Gastroesophageal sphincter (tissue), 3 donors: Measurements from ENCODE around the gene MTA2.

Source experiments
- CTCF ChIP-seq, 4 experiments: fragments of 200-600 bp in 2 of 4; fragments of 450-650 bp in 2 of 4; sonication (generic) in 1 of 4; IDR thresholded peaks; one replicate each; pipeline ENCODE4 v1.5.1; 2017 to 2019; ENCODE audit warnings: antibody characterized with exemption in 4 of 4, mild to moderate bottlenecking in 2 of 4, moderate library complexity in 2 of 4
- POLR2A ChIP-seq, 2 donors: fragments of 450-650 bp; IDR thresholded peaks; one replicate each; pipeline ENCODE4 v1.6.1; 2017; ENCODE audit warnings: antibody characterized with exemption in 2 of 2, mild to moderate bottlenecking in 2 of 2, moderate library complexity in 1 of 2
- POLR2AphosphoS5 ChIP-seq: sonication (generic); formaldehyde crosslinking; IDR thresholded peaks from one replicate; pipeline ENCODE4 v1.6.1; 2017; ENCODE audit warnings: antibody characterized with exemption

- peak; percentile 97 for TF ChIP-seq POLR2AphosphoS5
- TF ChIP-seq POLR2A (IDR thresholded peaks at IDR 0.05), result peak; percentile 66 to 77
- TF ChIP-seq CTCF (IDR thresholded peaks at IDR 0.05), result no peak
Observed at GRCh38 chr11:62591448-62592145, 10.1 kb downstream of the MTA2 start, which contains the start of gene TUT1.
